Measurements from ENCODE around the gene CRADD.

DNA sequence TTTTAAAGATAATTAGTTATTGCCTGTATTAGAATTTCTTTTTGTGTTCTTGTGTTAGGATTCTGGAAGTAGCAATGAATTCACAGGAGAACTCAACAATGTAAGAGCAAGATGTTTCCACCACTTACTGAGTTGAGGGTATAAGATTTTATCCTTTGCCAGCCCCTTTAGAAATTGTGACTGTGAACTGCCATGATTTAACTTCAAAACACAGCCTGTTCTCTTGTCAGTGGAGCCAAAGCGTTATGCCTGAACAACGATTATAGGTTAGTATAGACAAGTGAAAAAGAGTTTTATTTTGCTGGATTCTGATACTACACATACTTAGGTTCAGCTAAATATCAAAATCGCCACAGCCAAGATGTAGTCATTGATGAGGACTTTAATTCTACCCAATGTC, 101.6 kb downstream of the CRADD start:
- TF ChIP-seq CTCF (IDR thresholded peaks at IDR 0.05) = no peak
- TF ChIP-seq POLR2A (IDR thresholded peaks at IDR 0.05) = no peak
